H1 (cell line): Measurements from ENCODE around the gene HID1. TPM values are rescaled to one million over a fixed set of nuclear protein-coding genes. Genes with fewer than 3 reads are reported as not detected.

Experiments
- CHD7 ChIP-seq: fragments of 300-600 bp; sonication (generic); IDR thresholded peaks from 2 replicates; pipeline ENCODE4 v1.7.1; 2012; ENCODE audit warnings: low read length, moderate library complexity, mild to moderate bottlenecking, inconsistent platforms; ENCODE audit not compliant: insufficient replicate concordance
- EP300 ChIP-seq, 2 experiments: IDR thresholded peaks; 1 replicate in 1 of 2; 2 replicates in 1 of 2; pipeline ENCODE4 v1.6.1; 2011 to 2012; ENCODE audit warnings: low read depth in 2 of 2, low read length in 2 of 2, mild to moderate bottlenecking in 2 of 2, borderline replicate concordance in 1 of 2, inconsistent platforms in 1 of 2, moderate library complexity in 1 of 2
- POU5F1 ChIP-seq: IDR thresholded peaks from 2 replicates; pipeline ENCODE4 v1.6.1; 2011; ENCODE audit warnings: low read depth, mild to moderate bottlenecking, low read length, moderate library complexity
- SIRT6 ChIP-seq: IDR thresholded peaks from one replicate; pipeline ENCODE4 v1.7.1; 2012; ENCODE audit warnings: low read length, inconsistent platforms
- SUZ12 ChIP-seq: fragments of 200-600 bp; sonication (generic); IDR thresholded peaks from 2 replicates; pipeline ENCODE4 v1.6.1; 2012; ENCODE audit warnings: mild to moderate bottlenecking, inconsistent platforms, low read length, moderate library complexity, mixed read lengths
- polyA plus RNA-seq, 7 experiments: library from polyadenylated mRNA; depleted of rRNA in 3 of 7; stranded (reverse) in 5 of 7; unstranded in 2 of 7; fragments of >200 nt in 5 of 7; fragments of 200-250 nt in 2 of 7; gene quantifications; 1 replicate in 5 of 7; 2 replicates in 1 of 7; 4 replicates in 1 of 7; pipeline versions ENCODE4 v1.2.1 to v1.2.3, GENCODE V29; 2011 to 2013; ENCODE audit warnings: missing spikeins in 2 of 7, mixed read lengths in 2 of 7
- total RNA-seq: library from RNA; stranded (reverse); fragmentation: NEBNext Ultra II Directional; extraction: Animal tissue kit (Norgen Biotek cat#: 25700); gene quantifications from 2 replicates; pipeline ENCODE4 v1.2.1, GENCODE V29; 2021
- TF ChIP-seq, protein P1 (sequence below): IDR thresholded peaks from 2 replicates; pipeline ENCODE4 v1.6.1; 2011; ENCODE audit warnings: low read depth, mild to moderate bottlenecking, low read length; ENCODE audit not compliant: insufficient read depth
- TF ChIP-seq, protein P2 (sequence below), 3 experiments: IDR thresholded peaks; 1 replicate in 2 of 3; 2 replicates in 1 of 3; pipeline versions ENCODE4 v1.5.1 to v1.6.1; 2011; ENCODE audit warnings: low read length in 3 of 3, mild to moderate bottlenecking in 3 of 3, inconsistent platforms in 2 of 3, low read depth in 1 of 3, moderate library complexity in 1 of 3; ENCODE audit not compliant: insufficient read depth in 1 of 3; ENCODE audit errors: control extremely low read depth in 1 of 3

The HID1 gene
- total and polyA plus RNA-seq, 2 of the 8 experiments (the other 6 are each of a cell fraction or from before 2014, with no cell fraction given): 15.1 to 25.9 TPM

DNA sequence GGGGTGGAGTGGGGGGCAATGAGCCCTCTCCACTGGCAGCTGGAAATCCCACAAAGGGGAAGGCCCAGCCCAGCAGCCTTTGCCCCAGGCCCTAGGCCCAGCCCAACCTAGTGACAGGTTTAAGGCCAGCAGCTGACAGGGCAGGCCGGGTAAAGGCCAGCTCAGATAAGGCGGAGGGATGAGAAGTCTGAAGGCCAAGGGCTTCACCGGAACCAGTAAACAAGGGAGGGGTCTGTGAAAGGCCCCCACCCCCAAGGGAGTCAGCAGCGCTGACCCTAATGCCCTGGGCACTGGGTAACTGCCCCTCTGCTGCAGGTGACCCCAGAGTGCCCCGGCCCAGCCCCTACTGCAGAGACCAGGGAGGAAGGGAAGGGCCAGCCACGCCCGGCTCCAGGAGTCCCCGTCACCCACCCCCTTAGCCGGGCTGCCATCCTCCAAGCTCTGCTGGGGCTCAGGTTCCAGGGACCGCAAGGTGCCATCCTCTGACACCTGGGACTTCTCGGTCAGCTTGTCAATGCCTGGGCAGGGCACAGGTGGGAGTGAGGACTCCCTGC lies 19.3 kb downstream of the HID1 start (continued):
- TF ChIP-seq, protein P1, sequence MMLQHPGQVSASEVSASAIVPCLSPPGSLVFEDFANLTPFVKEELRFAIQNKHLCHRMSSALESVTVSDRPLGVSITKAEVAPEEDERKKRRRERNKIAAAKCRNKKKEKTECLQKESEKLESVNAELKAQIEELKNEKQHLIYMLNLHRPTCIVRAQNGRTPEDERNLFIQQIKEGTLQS: no peak
- TF ChIP-seq POU5F1: no peak
- no peak for TF ChIP-seq CHD7
- TF ChIP-seq EP300 (IDR thresholded peaks at IDR 0.05; ENCODE audit: borderline replicate concordance in 1 of 2, low read depth in 2 of 2, low read length in 2 of 2): no peak
- TF ChIP-seq, protein P2, sequence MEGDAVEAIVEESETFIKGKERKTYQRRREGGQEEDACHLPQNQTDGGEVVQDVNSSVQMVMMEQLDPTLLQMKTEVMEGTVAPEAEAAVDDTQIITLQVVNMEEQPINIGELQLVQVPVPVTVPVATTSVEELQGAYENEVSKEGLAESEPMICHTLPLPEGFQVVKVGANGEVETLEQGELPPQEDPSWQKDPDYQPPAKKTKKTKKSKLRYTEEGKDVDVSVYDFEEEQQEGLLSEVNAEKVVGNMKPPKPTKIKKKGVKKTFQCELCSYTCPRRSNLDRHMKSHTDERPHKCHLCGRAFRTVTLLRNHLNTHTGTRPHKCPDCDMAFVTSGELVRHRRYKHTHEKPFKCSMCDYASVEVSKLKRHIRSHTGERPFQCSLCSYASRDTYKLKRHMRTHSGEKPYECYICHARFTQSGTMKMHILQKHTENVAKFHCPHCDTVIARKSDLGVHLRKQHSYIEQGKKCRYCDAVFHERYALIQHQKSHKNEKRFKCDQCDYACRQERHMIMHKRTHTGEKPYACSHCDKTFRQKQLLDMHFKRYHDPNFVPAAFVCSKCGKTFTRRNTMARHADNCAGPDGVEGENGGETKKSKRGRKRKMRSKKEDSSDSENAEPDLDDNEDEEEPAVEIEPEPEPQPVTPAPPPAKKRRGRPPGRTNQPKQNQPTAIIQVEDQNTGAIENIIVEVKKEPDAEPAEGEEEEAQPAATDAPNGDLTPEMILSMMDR (IDR thresholded peaks at IDR 0.05; ENCODE audit: control extremely low read depth in 1 of 3, insufficient read depth in 1 of 3, low read depth in 1 of 3, low read length in 3 of 3): no peak
- TF ChIP-seq SIRT6: no peak
- TF ChIP-seq SUZ12: no peak
